Vagina (tissue), 2 donors: ENCODE data around the gene PET100.

Experiments used
- CTCF ChIP-seq, 3 experiments: fragments of 450-650 bp in 2 of 3; fragments of 200-600 bp in 1 of 3; sonication (generic) in 1 of 3; IDR thresholded peaks; one replicate each; pipeline ENCODE4 v1.5.1; 2017 to 2019; ENCODE audit warnings: antibody characterized with exemption in 3 of 3, mild to moderate bottlenecking in 2 of 3, moderate library complexity in 2 of 3
- POLR2AphosphoS5 ChIP-seq, 2 donors: sonication (generic); formaldehyde crosslinking; IDR thresholded peaks; one replicate each; pipeline ENCODE4 v1.9.0; 2017; ENCODE audit warnings: antibody characterized with exemption in 2 of 2, mild to moderate bottlenecking in 2 of 2, low read depth in 1 of 2; ENCODE audit not compliant: insufficient read depth in 1 of 2

GRCh38 chr19:7625763-7626372 is 3.7 kb upstream of the PET100 start:
- TF ChIP-seq CTCF (IDR thresholded peaks at IDR 0.05) (no peak), POLR2AphosphoS5 (IDR thresholded peaks at IDR 0.05; ENCODE audit: insufficient read depth in 1 of 2, low read depth in 1 of 2) (no peak)
